Loucy (cell line): ENCODE results near the gene PLXNA4.

Source experiments
- H2AFZ ChIP-seq: fragments of 200-600 bp; sonication (generic); 2 replicates; pipeline ENCODE4 v1.6.0; 2016; ENCODE audit warnings: antibody characterized with exemption, mild to moderate bottlenecking, low read length, moderate library complexity
- H3F3A ChIP-seq: fragments of 200-600 bp; 2 replicates; pipeline ENCODE4 v1.6.0; 2016; ENCODE audit warnings: antibody characterized with exemption, low read depth, mild to moderate bottlenecking
- H3K27me3 ChIP-seq: fragments of 200-600 bp; sonication (generic); 2 replicates; pipeline ENCODE4 v1.6.1; 2014; ENCODE audit warnings: low read length, mild to moderate bottlenecking; ENCODE audit not compliant: insufficient read depth, poor library complexity, severe bottlenecking
- H3K36me3 ChIP-seq: fragments of 200-600 bp; sonication (generic); 2 replicates; pipeline ENCODE4 v1.6.1; 2016; ENCODE audit warnings: low read length; ENCODE audit not compliant: insufficient read depth
- H3K4me1 ChIP-seq: fragments of 200-600 bp; sonication (generic); 2 replicates; pipeline ENCODE4 v1.5.1; 2014; ENCODE audit warnings: low read length, mild to moderate bottlenecking; ENCODE audit not compliant: insufficient read depth, poor library complexity, severe bottlenecking
- H3K4me2 ChIP-seq: fragments of 200-600 bp; sonication (generic); 2 replicates; pipeline ENCODE4 v1.6.0; 2014; ENCODE audit warnings: antibody characterized with exemption, low read length, low read depth, mild to moderate bottlenecking; ENCODE audit not compliant: poor library complexity, severe bottlenecking
- H3K4me3 ChIP-seq: fragments of 200-600 bp; sonication (generic); 2 replicates; pipeline ENCODE4 v1.5.1; 2014; ENCODE audit warnings: low read length, mild to moderate bottlenecking, mixed read lengths; ENCODE audit not compliant: poor library complexity, severe bottlenecking
- H3K79me2 ChIP-seq: fragments of 200-600 bp; sonication (generic); 2 replicates; pipeline ENCODE4 v1.6.1; 2014; ENCODE audit warnings: low read length; ENCODE audit not compliant: insufficient read depth
- H3K9ac ChIP-seq: fragments of 200-600 bp; sonication (generic); 2 replicates; pipeline ENCODE4 v1.6.0; 2014; ENCODE audit warnings: mild to moderate bottlenecking, low read depth, low read length, moderate library complexity; ENCODE audit not compliant: poor library complexity, severe bottlenecking
- H3K9me2 ChIP-seq: fragments of 200-600 bp; sonication (generic); replicated peaks from 2 replicates; pipeline ENCODE4 v1.6.1; 2016; ENCODE audit warnings: low read depth, low read length, mixed read lengths
- H3K9me3 ChIP-seq: fragments of 200-600 bp; sonication (generic); 2 replicates; pipeline ENCODE4 v1.6.1; 2014; ENCODE audit warnings: mild to moderate bottlenecking, antibody characterized with exemption, low read length, low read depth; ENCODE audit not compliant: insufficient read depth
- H4K20me1 ChIP-seq: fragments of 200-600 bp; sonication (generic); 2 replicates; pipeline ENCODE4 v1.6.0; 2014; ENCODE audit warnings: antibody characterized with exemption, low read length, mild to moderate bottlenecking; ENCODE audit not compliant: insufficient read depth, poor library complexity, severe bottlenecking
- CTCF ChIP-seq: fragments of 200-600 bp; sonication (generic); conservative IDR thresholded peaks from 2 replicates; pipeline ENCODE4 v1.5.1; 2014; ENCODE audit warnings: mild to moderate bottlenecking, antibody characterized with exemption, low read length
- EZH2phosphoT487 ChIP-seq: fragments of 200-600 bp; IDR thresholded peaks from 2 replicates; pipeline ENCODE4 v1.6.1; 2018; ENCODE audit warnings: antibody characterized with exemption, mild to moderate bottlenecking, moderate library complexity, borderline replicate concordance

The PLXNA4 gene

GRCh38 chr7:132115758-132116157, 460.5 kb downstream of the PLXNA4 start:
- Histone ChIP-seq H3K27me3 (no peaks in the 10 kb centered on the region), H3K36me3 (no peaks in the 10 kb centered on the region), H3K9ac (no peak overlapping the region), H3K9me3 (no peaks in the 10 kb centered on the region), H3K4me2 (no peak overlapping the region), H3K9me2 (no peaks in the 10 kb centered on the region), H3K4me1 (no peaks in the 10 kb centered on the region), H3K4me3 (no peak overlapping the region), H4K20me1 (no peaks in the 10 kb centered on the region), H2AFZ (no peak overlapping the region), H3F3A (no peaks in the 10 kb centered on the region), H3K79me2 (no peaks in the 10 kb centered on the region)
- TF ChIP-seq CTCF, result no peak
- TF ChIP-seq EZH2phosphoT487, result no peak

GRCh38 chr7:132115028-132115427, 461.2 kb downstream of the PLXNA4 start:
- H3K9me2 ChIP-seq, result no peaks in the 10 kb centered on the region
- no peaks in the 10 kb centered on the region for H3K36me3 ChIP-seq
- H3K79me2 ChIP-seq, result no peaks in the 10 kb centered on the region
- H3K9ac ChIP-seq, result no peak overlapping the region
- H3F3A ChIP-seq, result no peaks in the 10 kb centered on the region
- H3K4me1 ChIP-seq, result no peaks in the 10 kb centered on the region
- H4K20me1 ChIP-seq, result no peaks in the 10 kb centered on the region
- no peaks in the 10 kb centered on the region for H3K9me3 ChIP-seq
- no peaks in the 10 kb centered on the region for H3K27me3 ChIP-seq
- no peak overlapping the region for H3K4me3 ChIP-seq
- TF ChIP-seq EZH2phosphoT487, result no peak
- no peak overlapping the region for H3K4me2 ChIP-seq
- H2AFZ ChIP-seq, result no peak overlapping the region

GRCh38 chr7:132114411-132114810, 461.9 kb downstream of the PLXNA4 start:
- Histone ChIP-seq H3K4me2 (no peak overlapping the region), H3K27me3 (no peaks in the 10 kb centered on the region), H3K9ac (no peak overlapping the region), H3K9me2 (no peaks in the 10 kb centered on the region), H3K9me3 (no peaks in the 10 kb centered on the region), H3F3A (no peaks in the 10 kb centered on the region), H3K4me1 (no peaks in the 10 kb centered on the region), H3K36me3 (no peaks in the 10 kb centered on the region), H3K79me2 (no peaks in the 10 kb centered on the region), H2AFZ (no peak overlapping the region), H3K4me3 (no peak overlapping the region), H4K20me1 (no peaks in the 10 kb centered on the region)
- TF ChIP-seq CTCF (no peak), EZH2phosphoT487 (no peak)

- Histone ChIP-seq H3K9me3 (no peaks in the 10 kb centered on the region), H3K9ac (no peak overlapping the region), H3K79me2 (no peaks in the 10 kb centered on the region), H3K27me3 (no peaks in the 10 kb centered on the region), H3K36me3 (no peaks in the 10 kb centered on the region), H3K4me1 (no peaks in the 10 kb centered on the region), H3K4me3 (no peak overlapping the region), H4K20me1 (no peaks in the 10 kb centered on the region), H3K4me2 (no peak overlapping the region), H3F3A (no peaks in the 10 kb centered on the region), H2AFZ (no peak overlapping the region), H3K9me2 (no peaks in the 10 kb centered on the region)
- TF ChIP-seq CTCF (no peak; the same call in 1 of the 2 replicates), EZH2phosphoT487 (no peak)
Observed at GRCh38 chr7:132113536-132114371, 462.5 kb downstream of the PLXNA4 start.
